ENCODE results near the gene FAM156B.
"Not testable (repeated sequence)": the region's sequence is repeated elsewhere in the genome, so short reads cannot be mapped to it uniquely, and the experiment has no call there.

The FAM156B gene, protein sequence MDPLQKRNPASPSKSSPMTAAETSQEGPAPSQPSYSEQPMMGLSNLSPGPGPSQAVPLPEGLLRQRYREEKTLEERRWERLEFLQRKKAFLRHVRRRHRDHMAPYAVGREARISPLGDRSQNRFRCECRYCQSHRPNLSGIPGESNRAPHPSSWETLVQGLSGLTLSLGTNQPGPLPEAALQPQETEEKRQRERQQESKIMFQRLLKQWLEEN

DNA sequence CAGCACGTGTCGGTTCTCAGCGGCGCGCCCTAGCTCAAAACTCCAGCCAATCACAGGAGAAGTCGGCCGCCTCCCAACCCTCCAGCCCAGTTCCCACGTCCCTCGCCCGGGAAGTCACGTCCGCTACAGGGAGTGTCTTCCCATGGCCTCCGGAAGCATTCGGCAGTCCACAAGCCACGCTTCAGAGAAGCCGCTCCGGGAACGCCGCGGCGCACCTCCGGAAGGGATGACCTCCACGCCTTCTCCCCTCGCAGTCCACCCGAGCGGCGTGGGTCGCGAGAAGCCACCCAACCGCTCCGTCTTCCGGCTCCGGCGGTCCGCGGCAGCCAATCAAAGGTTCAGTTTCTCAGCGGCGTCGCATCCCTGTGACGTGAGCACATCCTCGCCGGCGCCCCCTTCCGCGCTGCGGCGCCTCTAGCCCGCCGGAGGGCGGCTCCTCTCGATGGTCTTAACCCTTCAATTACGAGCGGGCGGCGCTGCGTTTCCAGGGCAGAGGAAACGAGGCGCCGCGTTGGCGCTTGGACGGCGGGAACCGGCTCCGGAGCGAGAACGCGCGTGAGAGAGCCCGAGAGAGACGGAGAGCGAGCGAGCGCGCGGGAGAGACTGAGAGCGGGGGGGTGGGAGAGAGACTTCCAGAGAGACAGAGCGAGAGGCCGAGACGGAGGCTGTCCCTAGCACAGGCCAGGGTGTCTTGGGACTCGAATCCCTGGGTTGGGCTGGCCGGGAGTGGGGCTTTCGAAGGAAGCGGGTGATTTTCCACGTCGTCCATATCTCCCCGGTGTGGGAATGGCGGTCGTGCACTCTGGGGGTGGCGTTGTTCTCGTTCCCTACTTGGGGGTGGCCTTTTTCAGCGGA, at the start of gene FAM156B:
TSS of gene FAM156B (plus strand) at position 476 of the 855 bp plus-strand sequence. CDS start 9,896 bp downstream, outside the sequence.
- not testable (repeated sequence) for DNase-seq

DNA sequence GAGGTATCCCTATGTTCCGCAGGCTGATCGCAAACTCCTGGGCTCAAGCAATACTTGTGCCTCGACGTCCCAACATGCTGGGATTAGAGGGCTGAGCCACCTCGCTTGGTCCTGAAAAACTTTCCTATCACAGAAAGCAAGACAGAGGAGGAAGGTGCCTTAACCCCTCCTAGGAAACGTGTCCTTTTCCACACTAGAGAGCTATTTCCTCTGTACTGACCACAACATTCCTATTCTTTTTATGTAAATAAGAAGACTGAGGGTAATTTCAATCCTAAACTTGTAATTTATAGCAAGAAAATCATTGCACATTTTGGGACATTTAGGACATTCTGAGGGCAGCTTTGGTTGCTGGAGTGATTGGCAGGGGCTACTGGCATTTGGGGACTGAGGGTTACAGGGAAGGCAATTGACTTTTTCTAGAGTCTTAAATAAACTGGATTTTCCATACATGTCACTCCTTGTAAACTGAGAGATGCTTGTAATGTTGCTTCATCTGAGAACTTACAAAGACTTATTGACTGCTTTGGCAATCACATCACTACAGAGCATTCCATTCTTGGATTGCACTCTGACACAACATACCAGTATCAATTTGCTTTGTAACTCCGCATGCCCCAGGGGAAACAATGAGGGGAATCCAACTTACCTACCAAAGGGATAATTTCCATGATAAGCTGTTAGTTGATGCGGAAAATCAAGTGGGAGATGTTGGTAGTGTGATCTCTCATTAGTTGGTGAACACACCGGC, 44.8 kb upstream of the FAM156B start:
- DNase-seq: no peak

DNA sequence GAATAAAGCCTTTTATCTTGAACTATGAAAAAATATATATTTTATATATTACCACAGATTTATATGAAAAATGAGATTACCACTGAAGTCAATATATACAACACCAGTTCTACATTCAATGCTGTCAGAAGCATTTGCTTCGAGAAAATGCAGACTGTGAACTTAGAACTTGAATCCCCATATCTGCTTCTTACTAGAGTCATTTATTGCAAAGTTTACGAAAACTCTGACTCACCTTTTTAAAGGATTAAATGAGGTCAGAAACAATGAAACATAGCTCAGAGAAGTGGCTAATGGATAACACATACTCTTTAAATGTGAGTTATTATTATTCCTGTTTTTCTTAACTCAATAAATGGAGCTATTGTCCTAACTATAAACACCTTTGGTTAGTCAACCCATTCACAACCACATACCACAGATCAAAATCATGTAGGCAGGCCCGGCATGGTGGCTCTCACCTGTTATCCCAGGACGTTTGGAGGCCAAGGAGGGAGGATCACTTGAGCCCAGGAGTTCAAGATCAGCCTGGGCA, 40.1 kb upstream of the FAM156B start:
- not testable (repeated sequence) for DNase-seq

DNA sequence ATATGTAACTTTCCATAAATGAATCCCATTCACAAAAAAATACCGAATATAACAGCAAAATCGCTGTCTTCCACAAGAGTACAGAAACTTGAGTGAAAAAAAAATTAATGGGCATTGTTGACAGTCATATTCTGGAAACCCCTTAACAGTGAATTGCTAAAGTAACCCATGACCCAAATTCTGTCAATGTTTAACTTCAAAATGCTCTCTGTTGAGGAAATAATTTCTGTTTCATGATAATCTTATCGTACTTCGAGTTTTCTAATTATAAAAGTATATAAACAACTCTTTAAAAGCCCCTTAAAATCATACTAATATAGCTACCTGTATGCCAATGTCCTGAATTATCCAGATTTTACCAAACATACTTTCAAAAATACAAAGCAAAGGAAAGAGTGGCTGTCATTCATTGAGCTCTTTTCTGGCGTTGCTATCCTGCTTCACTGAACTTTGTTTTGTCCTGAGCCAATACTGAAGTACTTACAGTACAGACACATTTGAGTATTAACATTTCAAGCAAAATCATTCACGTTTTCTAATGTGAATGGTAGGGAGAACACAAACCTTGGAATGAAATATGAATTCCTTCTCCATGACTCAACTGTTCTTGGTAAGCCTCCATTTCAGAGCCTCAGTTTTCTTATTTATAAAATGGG, 31.7 kb upstream of the FAM156B start:
- no peak for DNase-seq

DNA sequence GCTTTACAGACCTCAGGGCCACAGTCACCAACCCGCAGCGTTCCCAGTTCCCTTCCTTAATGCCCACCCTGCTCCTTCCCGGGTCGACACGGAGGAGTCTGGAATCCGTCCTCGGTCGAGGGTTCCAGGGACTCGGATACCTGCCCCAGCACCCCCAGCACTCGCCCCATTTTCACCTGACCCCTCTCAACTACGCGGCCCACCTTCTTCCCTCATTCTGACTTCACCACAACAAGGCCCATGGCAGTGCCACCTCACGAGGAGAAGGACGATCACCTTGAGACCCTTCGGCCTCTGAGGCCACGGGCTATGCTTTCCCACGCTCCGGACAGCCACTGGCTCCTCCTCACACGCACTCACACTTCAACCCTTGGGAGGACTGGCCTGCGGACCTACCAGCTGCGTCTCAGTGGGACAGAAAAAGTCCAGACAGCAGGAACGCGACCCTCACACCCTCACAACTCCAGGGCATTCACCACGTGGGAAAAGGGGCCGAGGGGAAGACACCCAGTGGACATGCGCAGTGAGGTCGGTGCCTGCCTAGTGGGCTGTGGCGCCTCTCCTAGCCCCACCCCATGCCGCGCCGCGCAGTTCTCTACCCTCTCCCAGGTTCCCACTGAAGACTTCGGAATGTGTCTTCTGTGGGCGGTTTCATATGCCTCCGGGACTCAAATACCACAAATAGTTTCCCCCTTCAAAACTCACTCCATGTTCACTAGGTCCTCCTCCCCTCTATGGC, 29.4 kb upstream of the FAM156B start, which contains the start of gene XAGE3:
TSS of gene XAGE3 (minus strand) at position 474 of the 739 bp plus-strand sequence. CDS start 950 bp downstream, outside the sequence.
- no peak for DNase-seq

DNA sequence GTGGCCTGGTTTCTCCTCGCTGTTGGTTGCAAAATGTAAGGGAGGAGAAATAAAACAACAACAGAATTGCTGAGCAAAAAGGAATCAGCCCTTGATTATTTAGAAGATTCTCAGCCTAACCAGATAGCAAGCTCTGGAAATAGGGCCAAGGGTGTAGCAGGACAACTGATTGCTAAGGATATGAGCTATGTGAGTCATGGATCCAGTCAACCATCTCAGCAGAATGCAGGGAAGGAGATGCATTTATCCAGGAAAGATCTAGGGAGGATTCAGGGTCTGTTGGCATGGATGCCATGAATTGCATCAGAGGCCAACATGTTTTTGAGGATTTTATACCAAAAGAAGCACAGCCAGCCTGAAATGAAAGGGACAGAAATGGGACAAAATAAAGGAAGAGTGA, 27.1 kb upstream of the FAM156B start:
- no peak for DNase-seq

DNA sequence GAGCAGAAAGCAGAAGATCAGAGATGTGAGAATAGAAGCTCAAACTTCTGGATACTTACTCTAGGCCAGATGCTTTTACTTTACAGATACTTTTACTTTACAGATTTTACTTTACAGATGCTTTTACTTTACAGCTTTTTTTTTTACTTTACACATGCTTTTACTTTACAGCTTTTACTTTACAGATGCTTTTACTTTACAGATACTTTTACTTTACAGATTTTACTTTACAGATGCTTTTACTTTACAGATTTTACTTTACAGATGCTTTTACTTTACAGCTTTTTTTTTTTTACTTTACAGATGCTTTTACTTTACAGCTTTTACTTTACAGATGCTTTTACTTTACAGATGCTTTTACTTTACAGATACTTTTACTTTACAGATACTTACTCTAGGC, 23.3 kb upstream of the FAM156B start:
- DNase-seq: not testable (repeated sequence)

DNA sequence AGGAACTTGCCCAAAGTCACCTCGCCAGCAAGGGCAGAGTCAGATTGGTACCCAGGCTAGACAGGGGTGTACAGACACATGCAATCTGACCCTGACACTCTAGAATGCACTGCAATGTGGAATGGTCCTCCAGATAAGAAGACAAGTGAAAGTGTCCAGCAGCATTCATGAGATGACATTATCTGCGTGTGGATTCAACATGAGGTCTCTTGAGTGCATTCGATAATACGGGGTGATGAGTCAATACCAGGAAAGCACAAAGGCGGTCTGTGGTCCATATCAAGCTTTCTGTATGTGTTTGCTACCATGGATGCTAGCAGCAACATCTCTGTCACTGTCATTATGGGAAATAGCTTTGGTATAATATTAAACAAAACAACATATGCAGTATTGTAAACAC, 22.5 kb upstream of the FAM156B start:
- DNase-seq: no peak

DNA sequence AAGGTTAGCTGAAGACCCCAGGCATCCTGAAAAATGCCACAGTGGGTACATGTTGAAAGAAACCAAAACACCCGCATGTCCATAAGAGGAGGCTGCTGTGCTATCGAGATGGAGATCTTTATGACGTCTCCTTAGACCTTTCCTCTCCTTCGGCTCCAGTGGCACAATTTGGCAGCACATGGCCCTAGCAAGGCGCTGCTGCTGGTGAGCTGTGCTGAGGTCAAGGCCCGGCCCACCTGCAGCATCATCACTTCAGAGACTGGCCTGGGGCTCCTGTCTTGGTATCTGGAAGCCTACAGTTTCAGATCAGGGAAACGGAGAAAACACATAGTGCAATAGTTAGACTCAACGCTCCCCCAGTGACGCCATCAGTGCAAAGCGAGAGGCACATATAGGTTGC, 21.7 kb upstream of the FAM156B start:
- not testable (repeated sequence) for DNase-seq

DNA sequence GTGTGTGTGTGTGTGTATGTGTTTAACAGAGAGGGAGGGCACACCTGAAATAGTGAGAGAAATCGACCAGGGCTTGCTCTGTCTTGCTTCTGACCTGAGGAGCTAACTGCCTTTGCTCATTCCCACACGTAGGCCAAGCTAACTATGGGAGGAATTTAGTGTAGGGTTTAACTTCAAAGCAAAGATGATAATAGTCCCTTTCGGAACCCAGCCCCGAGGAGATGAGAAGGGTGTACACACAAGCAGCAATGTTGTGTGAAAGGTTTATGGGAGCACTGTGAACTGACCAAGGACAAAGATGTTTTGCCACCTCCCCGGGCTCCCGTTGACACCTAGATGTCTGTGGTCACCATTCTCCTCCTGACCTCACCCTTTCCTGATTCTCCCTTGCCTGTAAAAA, 20.7 kb upstream of the FAM156B start:
- not testable (repeated sequence) for DNase-seq

DNA sequence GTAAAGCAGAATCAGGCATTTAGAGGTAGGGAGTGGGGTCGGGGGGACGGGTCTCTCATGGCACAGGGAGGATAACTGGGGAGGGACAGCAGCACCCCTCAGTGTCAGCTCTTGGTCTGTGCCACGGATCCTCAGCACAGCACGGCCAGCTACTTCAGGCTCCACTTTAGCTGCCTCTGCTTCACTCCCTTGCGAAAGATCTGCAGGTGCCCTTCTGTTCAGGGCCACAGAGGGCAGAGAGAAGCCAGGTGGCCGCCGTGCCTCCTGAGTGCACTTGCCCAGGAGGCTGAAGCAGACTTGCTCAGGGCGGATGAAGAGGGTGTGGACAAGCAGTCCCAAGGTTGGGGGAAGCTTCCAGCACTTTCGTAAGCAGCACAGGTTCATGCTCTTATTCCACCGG, 9.7 kb upstream of the FAM156B start:
- not testable (repeated sequence) for DNase-seq

DNA sequence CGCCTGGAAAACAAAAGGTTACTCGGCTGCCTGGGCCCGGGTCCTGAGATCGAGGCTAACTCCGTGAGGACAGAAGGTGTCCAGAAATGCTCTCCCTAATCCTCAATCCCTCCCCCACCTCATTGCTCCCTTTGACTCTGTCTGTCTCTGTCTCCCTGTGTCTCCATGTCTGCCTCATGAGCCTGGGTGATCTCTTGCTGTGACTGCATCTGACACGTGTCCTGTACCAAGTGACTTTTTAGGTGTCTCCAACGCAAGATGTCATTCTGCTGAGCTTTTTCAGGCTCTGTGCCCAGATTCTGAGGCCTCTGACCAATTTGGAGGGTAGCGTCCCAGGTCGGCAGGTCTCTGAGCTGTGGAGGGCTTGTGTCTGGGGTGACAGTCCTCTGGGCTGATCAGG, 9.0 kb upstream of the FAM156B start:
- not testable (repeated sequence) for DNase-seq

DNA sequence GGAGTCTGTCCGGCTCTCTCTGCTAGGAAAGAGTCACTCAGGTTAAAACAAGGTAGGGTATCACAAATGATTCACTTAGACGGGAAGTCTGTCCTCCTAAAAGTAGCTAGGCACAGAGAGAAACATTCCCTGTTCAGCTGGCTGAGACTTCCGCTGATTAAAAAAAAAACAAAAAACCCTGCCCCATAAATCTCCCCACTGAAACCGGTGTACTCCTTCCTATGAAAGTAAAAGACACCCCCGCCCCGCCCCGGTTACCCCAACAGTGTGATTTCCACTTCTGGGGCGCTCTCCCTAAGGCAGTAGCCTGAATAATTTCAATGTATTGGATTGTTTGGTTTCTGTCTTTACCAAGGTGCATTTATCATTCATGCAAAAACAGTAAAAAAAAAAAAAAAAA, 692 bp upstream of the FAM156B start:
- not testable (repeated sequence) for DNase-seq

DNA sequence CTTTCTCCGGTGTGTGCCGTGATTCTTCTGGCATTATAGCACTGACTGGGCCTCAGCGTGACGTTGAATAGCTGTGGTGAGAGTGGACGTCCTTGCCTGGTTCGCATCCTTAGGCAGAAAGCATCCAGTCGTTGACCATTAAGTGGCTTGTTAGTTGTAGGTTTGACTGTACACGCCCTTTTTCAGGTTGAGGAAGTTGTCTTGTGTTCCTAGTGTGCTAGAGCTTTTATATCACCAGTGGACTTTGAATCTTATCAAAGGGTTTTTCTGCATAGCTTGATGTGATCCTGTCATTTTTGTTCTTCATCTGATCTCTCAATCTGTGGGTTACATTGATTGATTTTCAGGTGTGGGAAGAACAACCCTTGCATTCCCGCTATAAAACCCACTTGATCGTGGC, 8.4 kb downstream of the FAM156B start:
- not testable (repeated sequence) for DNase-seq

DNA sequence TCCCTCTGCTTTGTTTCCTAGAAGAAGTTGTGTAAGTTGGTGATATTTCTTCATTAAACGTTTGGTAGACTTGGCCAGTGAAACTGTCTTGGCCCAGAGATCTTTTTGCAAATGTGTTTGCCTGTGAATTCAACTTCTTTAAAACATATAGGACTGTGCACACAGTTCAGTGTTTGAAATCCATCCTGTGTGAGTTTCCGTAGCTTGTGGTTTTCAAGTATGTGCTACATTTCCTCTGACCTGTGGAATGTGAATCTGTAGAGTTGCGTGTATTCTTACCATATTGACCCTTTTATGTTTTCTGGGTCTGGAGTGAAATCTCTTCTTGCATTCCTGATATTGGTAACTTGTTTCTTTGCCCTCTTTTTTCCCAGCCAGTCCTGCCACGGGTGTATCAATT, 8.9 kb downstream of the FAM156B start:
- DNase-seq: not testable (repeated sequence)

DNA sequence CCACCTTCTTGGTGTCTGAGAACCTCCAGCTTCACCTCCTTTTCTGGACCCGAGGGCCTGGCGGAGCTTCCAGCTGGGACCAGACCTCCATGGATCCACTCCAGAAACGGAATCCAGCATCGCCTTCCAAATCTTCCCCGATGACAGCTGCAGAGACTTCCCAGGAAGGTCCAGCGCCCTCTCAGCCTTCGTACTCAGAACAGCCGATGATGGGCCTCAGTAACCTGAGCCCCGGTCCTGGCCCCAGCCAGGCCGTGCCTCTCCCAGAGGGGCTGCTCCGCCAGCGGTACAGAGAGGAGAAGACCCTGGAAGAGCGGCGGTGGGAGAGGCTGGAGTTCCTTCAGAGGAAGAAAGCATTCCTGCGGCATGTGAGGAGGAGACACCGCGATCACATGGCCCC, 10.0 kb downstream of the FAM156B start:
- DNase-seq: not testable (repeated sequence)

DNA sequence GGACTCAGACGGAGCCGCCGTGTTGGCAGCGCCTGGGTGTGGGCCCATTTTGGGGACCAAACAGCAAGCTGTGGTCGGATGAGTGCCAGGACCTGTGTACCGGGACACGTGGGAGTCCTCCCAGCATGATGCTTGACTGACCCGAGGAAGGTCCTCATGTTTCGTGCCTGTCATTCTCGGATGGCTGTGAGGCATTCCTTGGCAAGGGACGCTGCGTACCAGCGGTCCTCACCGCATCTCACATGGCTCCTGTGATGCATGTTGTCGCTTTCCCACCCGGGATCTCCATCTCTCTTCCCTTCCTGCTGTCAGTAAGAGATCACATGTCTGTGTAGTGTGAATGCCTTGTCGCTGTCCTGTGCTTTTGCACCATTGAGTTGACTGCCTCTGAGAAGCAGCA, 10.8 kb downstream of the FAM156B start:
- not testable (repeated sequence) for DNase-seq

DNA sequence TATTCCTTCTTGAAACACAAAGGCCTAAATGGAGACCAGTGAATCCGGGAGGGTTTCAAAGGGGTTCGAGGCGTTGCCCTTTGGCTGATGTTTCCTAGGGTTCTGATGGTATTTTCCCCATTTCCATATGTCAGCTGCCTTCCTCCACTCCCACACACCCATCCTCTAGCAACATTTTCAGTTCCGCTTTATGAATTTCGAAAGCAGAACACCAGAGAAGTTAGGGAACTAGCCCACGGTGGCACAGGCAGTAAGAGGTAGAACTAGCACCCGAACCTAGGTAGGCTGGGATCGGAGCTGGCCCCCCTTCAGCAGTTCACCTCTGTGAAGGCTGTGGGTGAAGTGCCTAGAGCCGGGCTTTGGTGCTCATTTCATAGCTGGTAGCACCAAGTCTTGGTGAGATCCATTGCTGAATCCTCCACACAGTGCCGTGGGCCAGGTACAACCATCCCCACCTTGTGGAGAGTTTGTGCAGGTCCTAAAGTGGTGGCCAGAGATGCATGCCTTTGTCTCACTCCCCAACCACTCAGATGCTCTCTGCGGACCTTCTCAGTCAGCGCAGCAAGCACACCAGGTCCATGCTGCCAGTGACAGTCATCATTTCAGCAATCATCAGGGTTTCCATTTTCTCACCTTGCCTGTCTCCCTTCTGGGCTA, 12.3 kb downstream of the FAM156B start:
- not testable (repeated sequence) for DNase-seq

DNA sequence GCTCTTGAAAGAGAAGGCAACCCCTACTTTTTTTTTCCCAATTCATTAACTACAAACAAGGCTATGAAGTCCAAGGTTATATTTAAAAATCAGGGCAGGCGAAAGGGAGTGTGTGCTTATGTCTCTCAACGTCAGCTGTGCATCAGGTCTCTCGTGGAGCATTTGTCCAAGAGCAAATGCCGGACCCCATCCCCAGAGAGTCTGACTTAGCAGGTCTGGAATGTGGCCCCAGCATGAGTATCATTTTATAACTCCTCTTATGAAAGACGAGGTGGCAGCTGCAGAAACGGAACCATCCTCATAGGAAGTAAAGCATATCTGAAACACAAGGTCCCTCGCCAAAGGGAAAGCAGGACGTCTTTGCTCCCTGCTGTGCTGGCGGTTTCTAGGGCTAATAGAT, 16.6 kb downstream of the FAM156B start:
- not testable (repeated sequence) for DNase-seq

DNA sequence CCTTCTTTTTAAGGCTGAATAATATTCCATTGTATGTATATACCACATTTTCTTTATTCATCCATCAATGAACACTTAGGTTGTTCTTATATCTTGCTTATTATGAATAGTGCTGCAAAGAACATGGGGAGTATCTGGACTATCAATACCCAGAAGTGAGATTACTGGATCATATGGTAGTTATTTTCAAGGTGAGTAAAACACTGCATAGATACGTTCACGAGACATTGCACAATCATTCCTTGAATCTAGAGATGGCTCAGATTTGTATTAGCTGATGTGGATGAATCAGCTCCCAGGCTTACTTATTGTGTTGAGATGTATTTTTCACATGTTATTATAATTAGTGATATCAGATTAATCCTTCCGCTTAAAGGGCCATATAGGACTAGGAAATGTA, 17.6 kb downstream of the FAM156B start:
- not testable (repeated sequence) for DNase-seq

DNA sequence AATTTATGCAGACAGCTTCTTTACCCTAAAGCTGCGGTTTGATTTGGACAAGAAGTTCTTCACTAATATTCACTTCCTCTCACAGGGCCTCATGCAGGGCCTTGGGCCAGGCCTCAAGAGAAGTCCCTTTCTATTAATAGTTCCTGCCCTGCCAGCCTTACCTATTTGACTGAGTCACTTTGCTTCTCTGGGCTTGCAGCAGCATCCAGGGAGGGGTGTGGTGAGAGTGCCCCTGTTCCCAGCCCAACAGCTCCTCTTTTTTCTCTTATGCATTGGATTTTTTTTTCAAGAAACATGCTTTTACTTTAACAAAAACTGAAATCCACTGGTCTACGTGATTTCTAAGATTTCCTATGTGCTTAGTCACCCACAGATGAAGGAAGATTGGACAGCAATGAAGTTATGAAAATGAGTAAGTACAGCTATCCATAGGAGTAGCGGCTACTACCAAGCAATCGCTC, 26.7 kb downstream of the FAM156B start:
- peak in 1 of 2 donors; percentile 1 for DNase-seq

Data from bone marrow (tissue), 2 donors.